Measurements from ENCODE around the gene PHOSPHO2. TPM values are rescaled to one million over a fixed set of nuclear protein-coding genes. Genes with fewer than 3 reads are reported as not detected.

PHOSPHO2 gene
- total RNA-seq, 1 donor from 2014 or later, result 13.1 TPM

DNA sequence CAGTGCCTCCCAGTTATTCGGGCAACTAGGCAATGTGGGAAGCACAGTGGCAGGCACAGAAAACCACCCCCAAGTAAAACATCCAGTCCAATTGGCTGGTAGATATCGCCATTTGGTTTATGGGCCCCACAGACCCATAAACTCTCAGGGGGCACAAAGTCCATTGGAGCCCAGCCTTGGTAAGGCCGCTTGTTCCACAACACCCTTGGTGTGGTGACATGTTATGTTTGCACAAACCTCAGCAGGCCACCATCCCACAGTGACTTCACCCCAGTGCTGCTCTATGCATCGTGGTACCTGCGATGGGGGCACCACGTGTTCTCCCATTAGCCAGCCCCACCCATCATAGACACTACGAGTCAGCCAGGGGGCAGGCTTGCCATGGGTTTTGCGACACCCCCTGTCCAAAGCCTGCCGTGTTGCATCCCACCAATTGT, 18.5 kb downstream of the PHOSPHO2 start:
- Mint-ChIP-seq H3K27me3 (ENCODE audit: low read depth) (no peaks in the 10 kb centered on the region), H3K27ac (no peak overlapping the region), H3K4me3 (no peak overlapping the region), H3K36me3 (peaks cover 14% of the 10 kb centered on the region), H3K9me3 (peaks cover 8% of the 10 kb centered on the region), H3K4me1 (peaks cover 22% of the 10 kb centered on the region)
- TF ChIP-seq, protein P1, sequence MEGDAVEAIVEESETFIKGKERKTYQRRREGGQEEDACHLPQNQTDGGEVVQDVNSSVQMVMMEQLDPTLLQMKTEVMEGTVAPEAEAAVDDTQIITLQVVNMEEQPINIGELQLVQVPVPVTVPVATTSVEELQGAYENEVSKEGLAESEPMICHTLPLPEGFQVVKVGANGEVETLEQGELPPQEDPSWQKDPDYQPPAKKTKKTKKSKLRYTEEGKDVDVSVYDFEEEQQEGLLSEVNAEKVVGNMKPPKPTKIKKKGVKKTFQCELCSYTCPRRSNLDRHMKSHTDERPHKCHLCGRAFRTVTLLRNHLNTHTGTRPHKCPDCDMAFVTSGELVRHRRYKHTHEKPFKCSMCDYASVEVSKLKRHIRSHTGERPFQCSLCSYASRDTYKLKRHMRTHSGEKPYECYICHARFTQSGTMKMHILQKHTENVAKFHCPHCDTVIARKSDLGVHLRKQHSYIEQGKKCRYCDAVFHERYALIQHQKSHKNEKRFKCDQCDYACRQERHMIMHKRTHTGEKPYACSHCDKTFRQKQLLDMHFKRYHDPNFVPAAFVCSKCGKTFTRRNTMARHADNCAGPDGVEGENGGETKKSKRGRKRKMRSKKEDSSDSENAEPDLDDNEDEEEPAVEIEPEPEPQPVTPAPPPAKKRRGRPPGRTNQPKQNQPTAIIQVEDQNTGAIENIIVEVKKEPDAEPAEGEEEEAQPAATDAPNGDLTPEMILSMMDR (IDR thresholded peaks at IDR 0.05; ENCODE audit: unreplicated experiment), result no peak
- no peak for DNase-seq (ENCODE audit: low spot score in 2 of 2, unreplicated experiment in 2 of 2)

DNA sequence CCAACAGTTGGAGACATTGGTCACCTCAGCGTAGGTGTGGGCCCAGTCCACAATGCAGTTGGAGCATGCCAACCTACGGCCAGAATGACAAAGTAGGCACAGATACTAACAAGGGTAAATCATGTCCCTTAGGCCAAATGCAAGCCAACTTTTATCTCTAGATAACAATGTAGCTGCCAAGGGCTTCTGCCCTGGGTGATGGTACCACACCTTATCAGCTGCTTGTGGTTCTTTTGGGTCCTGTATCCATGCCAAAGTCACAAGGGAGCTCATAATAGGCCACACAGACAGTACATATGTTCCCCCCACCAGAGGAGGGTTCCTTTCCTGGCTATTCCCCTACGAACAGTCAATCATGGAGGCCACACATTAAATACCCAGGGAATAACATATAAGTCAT, 19.1 kb downstream of the PHOSPHO2 start:
- no peak for DNase-seq (ENCODE audit: low spot score in 2 of 2, unreplicated experiment in 2 of 2)
- peaks cover 8% of the 10 kb centered on the region for H3K9me3 Mint-ChIP-seq
- H3K4me1 Mint-ChIP-seq, result peaks cover 24% of the 10 kb centered on the region
- no peak overlapping the region for H3K4me3 Mint-ChIP-seq
- TF ChIP-seq, protein P1 (IDR thresholded peaks at IDR 0.05; ENCODE audit: unreplicated experiment), result no peak
- no peak overlapping the region for H3K27ac Mint-ChIP-seq
- H3K36me3 Mint-ChIP-seq, result peaks cover 14% of the 10 kb centered on the region
- no peaks in the 10 kb centered on the region for H3K27me3 Mint-ChIP-seq (ENCODE audit: low read depth)

DNA sequence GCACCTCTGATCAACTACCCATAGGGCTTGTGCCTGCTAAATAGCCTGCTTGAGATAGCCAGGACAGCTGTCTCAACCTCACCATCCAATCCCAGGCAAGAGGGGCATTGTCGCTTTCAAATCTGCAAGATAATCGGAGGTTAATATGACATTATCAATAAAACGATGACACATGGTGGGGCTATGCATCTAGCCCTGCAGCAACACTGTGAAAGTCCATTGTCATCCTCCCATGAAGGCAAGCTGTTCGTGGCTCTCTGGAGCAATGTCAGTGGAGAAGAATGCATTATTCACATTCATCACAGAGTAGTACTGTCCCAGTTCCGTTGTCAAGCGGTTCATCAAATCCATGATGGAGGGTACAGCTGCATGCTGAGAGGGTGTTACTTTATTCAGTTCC, 20.4 kb downstream of the PHOSPHO2 start:
- TF ChIP-seq, protein P1 (IDR thresholded peaks at IDR 0.05; ENCODE audit: unreplicated experiment), result no peak
- Mint-ChIP-seq H3K27ac (no peak overlapping the region), H3K4me1 (peaks cover 24% of the 10 kb centered on the region), H3K27me3 (ENCODE audit: low read depth) (no peaks in the 10 kb centered on the region), H3K4me3 (no peak overlapping the region), H3K9me3 (peaks cover 8% of the 10 kb centered on the region), H3K36me3 (peaks cover 14% of the 10 kb centered on the region)
- no peak for DNase-seq (ENCODE audit: low spot score in 2 of 2, unreplicated experiment in 2 of 2)

DNA sequence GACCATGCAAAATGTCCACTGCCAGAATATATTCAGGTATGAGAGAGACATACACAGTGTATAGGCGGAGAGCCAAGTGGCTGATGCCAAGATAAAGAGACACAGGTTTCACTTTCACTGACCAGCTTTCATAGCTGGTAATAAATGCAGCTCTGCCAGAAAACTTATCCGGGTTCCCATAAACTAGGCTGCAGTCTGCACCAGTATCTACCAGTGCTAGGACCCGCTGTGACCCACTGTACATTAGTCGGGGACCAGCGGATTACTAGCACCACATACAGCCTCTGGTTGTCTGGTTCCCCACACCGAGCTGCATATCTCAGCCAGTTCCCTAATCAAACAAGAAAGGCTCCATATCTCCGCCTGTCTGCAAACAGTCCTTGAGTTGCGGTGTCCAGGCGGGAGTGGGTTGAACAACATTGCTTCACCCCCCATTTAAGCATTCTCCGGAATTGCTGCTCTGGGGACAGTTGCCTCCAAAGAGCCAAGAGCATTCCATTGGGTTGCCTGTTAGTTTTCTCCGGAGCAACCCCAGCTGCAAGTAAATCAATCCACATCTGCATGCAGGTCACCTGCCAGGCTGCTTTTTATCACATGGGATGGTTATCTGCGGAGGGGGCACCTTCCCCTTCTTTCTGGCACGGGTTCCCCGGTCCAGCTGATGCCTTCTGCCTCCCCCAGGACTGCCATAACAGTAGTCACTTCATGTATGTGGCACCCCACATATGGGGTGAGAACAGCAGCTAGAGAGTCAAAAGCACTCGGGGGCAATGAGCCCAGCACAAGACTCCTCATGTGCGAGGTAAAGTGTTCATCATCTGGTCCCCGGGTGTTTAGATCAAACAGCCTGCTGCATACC, 21.3 kb downstream of the PHOSPHO2 start:
- no peak overlapping the region for H3K4me3 Mint-ChIP-seq
- no peak for DNase-seq (ENCODE audit: low spot score in 2 of 2, unreplicated experiment in 2 of 2)
- no peak overlapping the region for H3K27ac Mint-ChIP-seq

DNA sequence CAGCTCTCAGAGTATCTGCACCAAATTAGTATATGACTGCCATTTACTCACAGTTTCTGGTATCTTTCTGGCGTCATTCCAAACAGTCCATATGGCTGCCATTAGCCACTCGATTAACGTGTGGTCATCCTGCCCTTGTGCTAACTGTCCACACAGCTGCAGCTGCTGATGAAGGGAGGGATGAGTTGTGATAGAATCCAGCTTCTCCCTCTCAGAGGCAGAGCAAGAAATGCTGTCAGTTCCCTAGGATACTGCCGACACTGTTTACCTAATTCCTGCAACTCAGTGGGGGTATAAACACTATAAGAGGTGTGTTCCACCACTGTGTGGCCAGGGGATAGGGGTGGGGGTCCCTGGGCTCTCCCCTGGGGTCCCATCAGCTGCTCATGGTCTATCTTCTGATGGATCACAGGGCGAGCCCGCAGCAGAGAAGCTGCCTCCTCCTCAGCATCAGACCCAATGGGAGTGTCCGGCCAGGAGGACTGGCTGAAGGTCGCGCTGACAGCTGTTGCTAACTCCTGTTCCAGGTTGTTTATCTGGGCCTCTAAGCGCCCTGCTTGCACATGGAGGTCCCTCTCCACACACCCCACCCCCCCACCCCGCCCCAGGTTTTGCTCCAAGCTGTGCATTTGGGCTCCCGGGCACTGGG, 22.1 kb downstream of the PHOSPHO2 start:
- no peak overlapping the region for H3K27ac Mint-ChIP-seq
- H3K27me3 Mint-ChIP-seq (ENCODE audit: low read depth), result no peaks in the 10 kb centered on the region
- H3K9me3 Mint-ChIP-seq, result peaks cover 8% of the 10 kb centered on the region
- peaks cover 24% of the 10 kb centered on the region for H3K4me1 Mint-ChIP-seq
- H3K4me3 Mint-ChIP-seq, result no peak overlapping the region
- TF ChIP-seq, protein P1 (IDR thresholded peaks at IDR 0.05; ENCODE audit: unreplicated experiment), result no peak
- peaks cover 7% of the 10 kb centered on the region for H3K36me3 Mint-ChIP-seq
- DNase-seq (ENCODE audit: low spot score in 2 of 2, unreplicated experiment in 2 of 2), result no peak

More for the DNA sequence above, 21.3 kb downstream of the PHOSPHO2 start:
- Mint-ChIP-seq H3K27me3 (ENCODE audit: low read depth) (no peaks in the 10 kb centered on the region), H3K4me1 (peaks cover 24% of the 10 kb centered on the region), H3K9me3 (peaks cover 8% of the 10 kb centered on the region), H3K36me3 (peaks cover 11% of the 10 kb centered on the region)
- TF ChIP-seq, protein P1 (IDR thresholded peaks at IDR 0.05; ENCODE audit: unreplicated experiment), result no peak

All from mesothelial cell of epicardium (in vitro differentiated cells).